NCI-H1105 (cell line): Measurements from ENCODE around the gene CYP26B1.

Experiments
- DNase-seq: peaks from one replicate; lab custom pipeline; 2025; lab: John Stamatoyannopoulos, UW

The CYP26B1 gene

DNA sequence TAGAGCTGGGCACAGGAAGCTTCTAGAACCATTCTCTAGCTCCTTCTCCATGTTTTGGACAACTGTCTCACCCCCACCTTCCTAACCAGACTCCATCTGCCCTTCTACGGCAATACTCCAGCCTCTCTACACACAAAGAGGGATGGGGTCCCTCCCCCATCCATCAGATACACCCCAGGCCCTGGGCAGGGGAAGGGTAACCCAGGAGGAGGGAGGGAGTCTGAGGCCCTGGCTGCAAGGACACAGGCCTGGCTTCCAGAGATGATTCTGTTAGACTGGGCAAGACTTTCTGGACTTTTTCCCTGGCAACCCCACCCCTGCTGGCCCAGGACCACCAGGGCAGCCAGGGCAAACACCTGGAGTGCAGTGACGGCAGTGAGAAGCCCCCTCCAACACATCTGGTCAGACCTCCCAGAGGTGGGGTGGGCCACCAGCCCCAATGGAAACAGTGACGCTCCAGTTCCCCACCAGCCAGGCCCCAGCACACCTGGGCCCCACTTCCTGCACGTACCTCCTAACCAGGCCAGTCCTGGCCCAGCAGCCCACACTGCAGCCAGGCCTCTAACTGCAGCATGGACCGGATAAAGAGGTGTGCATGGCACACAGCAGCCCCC is 6.5 kb downstream of the CYP26B1 start:
- no peak for DNase-seq

GRCh38 chr2:72140621-72140960 is 7.1 kb downstream of the CYP26B1 start:
- DNase-seq, result no peak

DNA sequence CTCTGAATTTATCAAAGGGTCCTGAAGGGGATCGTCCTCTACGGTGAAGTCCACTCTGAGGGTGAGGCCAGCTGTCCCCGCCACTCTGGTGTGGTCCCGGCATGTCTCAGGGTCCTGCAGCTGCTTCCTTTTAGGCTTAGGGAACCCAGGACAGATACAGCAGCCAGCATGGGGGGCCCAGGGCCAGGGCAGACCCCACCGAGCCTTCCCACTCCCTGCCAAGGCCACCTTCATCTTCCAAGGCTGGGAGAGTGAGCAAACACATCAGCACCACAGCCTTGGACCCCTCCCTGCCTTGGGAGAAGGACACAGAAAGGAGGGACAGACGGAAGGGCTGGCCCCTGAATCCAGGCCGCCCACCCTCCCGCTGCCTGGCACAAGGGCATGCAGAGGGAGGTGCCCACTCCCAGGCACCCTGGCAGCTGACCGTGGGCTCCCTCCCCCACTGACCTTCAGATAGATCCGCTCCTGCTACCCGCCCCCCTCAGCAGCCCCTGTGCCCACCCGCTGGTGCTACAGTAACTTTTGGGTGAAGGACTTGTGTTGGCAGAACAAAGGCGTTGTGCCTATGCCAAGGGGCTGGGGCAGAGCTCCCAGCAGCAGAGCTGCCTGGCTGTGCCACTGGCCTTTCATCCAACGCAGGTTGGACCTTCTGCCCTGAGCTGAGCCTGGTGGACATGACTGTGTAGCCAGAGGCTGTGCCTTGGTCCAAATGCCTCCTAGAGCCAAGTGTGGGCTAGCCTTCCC is 7.6 kb downstream of the CYP26B1 start:
- no peak for DNase-seq

DNA sequence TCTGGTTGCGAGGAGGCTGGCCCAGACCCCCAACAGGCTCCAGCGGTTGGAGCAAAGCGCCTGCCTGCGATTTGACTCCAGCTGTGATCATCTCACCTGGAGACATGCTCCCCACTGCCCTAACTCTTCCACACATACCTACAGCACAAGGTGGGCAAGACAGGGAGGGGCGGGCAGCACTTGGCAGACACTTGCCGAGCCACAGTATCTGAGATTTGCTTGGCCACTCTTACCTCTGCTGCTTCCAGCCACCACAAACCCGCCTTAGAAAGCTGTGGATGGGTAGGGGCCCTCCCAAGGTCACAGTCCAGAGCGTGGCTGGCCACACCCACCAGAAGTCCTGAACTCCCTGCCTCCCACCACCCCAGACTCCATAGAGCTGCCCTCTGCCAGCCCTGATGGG is 8.2 kb downstream of the CYP26B1 start:
- DNase-seq, result no peak

DNA sequence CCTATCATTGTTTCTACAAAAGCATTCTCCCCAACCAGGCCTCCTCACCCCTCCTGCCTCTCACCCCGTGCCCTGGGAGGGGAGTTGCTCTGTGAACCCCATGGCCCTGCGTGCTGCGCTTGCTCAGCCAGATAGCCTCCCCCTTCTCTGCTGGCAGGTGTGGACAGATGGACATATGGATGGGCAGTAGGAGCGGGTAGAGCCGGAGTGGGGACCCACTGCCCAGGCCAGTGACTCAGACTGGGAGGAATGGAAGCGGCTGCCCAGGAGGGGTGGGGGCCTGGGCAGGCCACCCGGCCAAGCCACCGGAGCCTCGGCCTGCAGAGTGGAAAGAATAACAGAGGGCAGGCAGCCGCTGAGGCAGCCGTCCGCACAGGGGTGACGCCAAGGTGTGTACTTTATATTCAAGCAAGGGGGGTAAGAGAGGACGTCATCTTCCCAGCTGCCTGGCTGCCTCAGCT is 8.7 kb downstream of the CYP26B1 start:
- DNase-seq, result no peak

- DNase-seq, result no peak
These were observed 9.4 kb downstream of the CYP26B1 start for GRCh38 chr2:72138011-72138881.

GRCh38 chr2:72137498-72138010 is 10.1 kb downstream of the CYP26B1 start:
- no peak for DNase-seq

DNA sequence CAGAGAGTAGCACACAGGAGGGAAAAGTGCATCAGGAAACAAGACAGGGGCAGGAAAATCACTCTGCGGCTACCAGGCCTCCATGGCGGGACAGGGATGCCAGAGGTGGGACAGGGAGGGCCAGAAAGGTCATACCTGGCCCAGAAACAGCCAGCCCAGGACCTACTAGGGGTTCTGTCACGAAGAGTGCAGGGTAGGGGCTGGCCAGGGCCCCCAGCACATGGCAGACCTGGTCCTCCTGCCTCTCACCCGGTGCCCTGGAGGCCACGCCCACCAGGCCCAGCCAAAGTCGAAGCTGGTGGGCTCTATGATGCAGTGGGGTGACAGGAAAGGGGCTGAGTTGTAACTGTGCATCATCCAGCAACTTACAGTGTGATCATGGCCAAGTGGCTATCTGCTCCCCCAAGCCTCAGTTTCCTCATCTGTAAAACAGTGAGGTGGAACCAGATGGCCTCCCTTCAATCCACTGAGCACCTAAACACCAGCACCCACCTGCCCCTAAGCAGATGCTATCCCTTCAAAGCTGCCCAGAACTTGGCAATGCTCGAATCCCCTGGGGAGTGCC is 10.6 kb downstream of the CYP26B1 start:
- no peak for DNase-seq

- DNase-seq, result no peak
These were observed 11.3 kb downstream of the CYP26B1 start for GRCh38 chr2:72136331-72136730.

DNA sequence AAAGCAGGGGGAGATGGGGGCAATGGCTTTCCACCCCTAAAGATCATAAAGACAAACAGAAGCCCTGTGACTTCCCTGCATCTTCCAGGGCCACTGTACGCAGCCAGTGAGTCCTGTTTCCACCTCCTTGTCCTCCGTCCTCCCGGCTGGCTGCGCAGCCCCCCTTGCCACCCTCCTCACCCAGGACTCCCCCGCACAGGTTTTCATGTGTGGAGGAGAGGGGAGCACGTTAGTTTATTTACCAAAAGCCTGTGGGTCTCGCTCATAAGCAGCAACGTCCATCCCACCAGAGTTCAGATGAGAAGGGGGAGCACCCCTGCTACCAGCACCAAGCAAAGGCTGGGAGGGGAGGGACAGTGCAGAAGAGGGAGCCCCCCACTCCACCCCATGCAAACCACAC is 11.7 kb downstream of the CYP26B1 start:
- DNase-seq, result no peak

DNA sequence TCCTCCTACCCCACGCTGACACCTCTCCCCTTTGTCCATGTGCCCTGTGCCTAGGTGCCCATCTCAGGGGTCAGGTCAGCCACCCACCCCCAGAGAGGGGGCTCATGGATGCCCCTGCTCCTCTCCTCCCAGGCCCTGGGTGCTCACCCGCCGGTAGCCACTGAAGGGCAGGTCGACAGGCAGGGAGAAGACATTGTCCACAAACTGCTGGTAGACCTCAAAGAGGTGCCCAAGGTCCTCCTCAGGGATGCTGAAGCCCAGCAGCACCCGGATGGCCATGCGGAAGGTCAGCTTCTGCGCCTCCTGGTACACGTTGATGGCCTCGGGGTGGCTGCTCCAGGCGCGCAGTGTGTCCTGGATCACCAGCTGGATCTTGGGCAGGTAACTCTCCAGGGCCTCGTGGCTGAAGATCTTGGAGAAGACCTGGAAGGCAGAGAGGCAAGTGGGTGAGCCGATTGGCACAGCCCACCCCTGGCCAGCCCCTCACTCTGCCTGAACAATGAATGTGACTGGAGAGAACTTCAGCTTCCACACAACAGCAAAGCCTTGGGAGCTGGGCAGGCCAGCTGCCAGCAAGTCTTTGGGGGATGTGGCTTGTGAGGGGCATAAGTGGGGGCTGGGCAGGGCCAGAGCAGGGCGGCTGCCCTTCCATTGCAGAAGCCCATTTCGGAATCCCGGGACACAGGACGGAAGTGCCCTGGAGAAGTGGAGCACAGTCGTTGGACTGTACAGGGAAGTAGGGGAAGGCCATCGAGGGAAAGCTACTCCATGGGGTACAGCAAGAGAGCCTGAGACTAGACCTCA is 12.5 kb downstream of the CYP26B1 start:
- no peak for DNase-seq

DNA sequence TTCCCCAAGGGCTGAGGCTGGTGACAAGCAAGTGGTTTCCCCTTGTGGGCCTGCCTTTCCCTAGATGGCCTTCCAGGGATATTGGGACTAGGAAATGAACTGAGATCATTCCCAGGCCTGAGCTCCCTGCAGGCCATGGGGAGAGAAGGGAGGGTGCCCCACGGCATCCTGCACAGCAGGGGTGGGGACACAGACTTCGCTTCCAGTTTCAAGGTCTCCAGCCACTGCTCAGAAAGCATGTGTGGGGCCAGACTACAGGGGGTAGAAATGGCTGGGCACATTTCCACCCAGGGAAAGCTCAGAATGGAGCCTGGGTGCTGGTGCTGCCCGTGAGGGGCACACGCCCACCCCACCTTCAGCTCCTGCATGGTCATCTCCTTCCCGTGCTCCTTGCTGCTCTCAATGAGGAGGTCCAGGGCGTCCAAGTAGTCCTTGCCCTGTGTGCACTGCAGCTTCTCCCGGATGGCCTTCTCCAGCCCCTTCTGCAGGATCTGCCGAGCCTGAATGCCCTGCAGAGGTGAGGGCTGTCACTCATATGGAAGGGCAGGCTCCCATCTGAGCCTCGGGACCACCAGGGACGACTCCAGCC is 13.2 kb downstream of the CYP26B1 start:
- no peak for DNase-seq

DNA sequence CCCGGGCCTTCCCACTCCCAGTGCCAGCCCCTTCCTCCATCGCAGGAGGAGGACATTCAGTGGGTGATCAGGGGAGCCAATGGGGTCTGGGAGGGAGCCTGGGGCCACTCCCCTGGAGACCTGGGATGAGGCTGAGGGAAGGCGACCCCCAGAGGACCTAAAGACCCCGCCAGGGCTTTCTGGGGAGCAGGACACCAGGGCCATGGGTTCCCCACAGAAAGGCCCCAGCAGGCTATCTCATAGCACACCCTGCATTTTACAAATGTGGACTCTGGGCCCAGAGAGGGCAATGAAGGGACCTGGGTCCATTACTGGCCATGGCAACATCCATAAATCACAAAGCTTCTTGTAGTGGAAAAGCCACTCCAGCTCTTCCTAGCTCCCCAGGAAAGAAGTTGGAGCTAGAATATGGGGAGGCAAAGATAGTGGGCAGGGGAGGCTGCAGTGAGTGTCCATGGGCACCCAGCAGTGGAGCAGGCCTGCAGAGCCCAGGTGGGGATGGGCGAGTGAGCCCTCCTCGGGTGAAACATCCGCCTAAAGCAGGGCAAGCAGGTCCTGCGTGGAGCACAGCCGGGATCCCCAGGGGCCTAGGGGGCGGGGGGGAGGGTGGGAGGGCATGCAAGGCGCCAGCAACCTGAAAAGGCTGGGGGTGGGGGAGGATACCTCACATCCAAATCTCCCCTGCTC is 13.8 kb downstream of the CYP26B1 start:
- no peak for DNase-seq

GRCh38 chr2:72132981-72133720 is 14.5 kb downstream of the CYP26B1 start:
- no peak for DNase-seq

DNA sequence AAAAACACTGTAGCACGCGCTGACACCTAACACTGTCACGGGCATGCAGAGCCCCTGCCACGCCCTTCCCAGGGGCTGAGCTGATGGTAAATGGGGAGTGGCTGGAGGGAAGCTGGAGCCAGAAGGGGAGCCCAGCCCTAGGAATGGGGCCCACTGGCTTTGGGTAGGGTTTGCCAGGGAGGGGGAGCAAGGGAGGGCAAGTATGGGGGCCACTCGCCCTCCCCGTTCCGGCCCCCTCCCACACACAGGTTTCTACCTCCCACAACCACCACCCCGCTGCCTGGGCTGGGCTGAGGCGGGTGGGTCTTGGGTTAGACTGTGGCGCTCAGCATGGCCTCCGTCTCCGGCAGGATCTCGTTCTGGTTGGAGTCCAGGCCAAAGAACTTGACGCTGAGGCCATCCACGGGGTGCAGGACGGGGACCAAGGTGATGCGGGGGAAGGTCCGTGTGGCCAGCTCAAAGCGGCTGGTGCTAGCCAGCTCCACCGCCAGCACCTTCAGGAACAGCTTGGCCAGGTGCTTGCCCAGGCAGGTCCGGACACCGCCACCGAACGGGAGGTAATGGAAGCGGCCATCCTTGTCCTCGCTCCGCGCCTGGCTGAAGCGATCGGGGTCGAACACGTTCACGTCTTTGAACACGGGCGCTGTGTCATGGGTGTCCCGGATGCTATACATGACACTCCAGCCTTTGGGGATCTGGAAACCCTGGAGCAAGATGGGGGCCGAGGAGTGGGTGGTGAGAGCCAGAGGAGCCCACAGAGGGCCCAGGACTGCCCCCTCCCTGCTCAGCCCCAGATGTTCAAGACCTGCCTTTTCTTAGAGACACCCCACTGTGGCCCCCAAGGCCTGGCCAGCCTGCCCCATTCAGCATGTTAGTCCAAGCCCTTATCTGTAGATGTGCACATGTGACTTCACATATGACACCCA is 15.5 kb downstream of the CYP26B1 start:
- DNase-seq, result no peak

DNA sequence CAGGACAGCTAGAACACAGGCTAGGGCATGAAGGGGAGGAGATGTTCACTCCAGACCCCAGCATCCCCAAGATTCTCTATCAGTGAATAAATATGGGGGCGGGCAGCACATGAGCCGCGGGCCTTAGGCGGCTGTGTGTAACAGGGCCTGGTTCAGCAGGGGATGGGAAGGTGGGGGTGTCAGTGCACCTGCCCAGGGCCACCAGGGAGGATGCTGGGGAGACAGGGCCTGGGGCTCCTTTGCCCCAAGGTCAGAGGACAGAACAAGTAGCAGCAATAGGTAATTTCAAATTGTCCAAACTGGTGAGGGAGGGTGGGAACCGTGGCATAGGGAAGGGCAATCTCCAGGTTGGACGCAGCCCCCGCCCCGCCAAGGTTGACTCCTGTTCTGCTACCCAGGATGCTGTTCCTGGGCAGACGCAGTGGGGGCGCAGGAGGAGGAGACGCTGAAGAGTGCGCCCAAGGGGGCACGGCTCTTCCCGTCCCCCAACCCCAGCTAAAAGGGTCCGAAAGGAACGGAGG is 16.2 kb downstream of the CYP26B1 start:
- no peak for DNase-seq

DNA sequence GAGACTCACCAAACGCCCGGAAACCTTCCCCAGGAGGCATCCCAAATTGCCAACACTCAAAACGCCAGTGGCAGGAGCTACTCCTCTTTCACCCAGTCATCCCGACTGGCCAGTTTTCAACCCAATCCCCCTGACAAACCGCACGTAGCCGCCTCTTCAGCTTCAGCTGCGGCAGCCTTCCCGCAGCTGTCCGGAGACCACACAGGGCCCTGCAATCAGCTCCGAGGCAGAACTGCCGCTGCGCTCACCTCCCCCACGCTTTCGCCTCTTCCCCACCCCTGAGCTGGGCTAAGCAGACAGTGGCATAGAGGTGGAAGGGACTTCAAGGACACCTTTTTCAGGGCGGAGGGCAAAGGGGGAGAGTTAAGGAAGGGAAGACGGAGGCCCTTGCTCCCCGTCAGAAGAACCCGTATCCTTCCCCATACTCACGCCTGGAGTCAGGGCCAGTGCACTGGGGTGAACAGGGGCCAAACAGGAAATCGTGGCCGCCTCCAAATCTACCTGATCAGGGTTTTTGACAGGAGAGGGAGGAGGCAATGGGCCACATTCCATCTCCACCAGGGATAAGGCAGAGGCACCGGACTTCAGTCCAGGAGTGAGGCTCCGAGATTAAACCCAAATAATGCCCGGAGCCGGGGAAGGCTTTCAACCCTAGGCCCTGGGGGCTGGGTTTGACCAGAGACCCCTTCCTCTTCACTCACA is 16.9 kb downstream of the CYP26B1 start:
- no peak for DNase-seq
